IMR-90 (cell line): ENCODE measurements around the gene HTR3C. TPM values are rescaled to one million over a fixed set of nuclear protein-coding genes. Genes with fewer than 3 reads are reported as not detected.

ENCODE experiments used
- ATAC-seq: fragments of 200-7000 bp; cut with Tn5 transposase; 2 replicates; pipeline ENCODE4 v1.9.1; 2020; ENCODE audit warnings: low read depth, mild to moderate bottlenecking, moderate library complexity
- BruUV-seq: library from RNA; stranded (reverse); fragments of 400-500 nt; replicated peaks from 2 replicates; lab custom pipeline; 2021; lab: Mats Ljungman, UMichigan
- CTCF ChIA-PET: fragments of 300-600 bp; formaldehyde crosslinking; extraction: SDS; loops from one replicate; lab custom pipeline; 2021; ENCODE audit warnings: antibody characterized with exemption; lab: Yijun Ruan, JAX
- POLR2A ChIA-PET: fragments of 300-600 bp; sonication (Branson Sonifier 250); formaldehyde crosslinking; loops from one replicate; lab custom pipeline; 2022; ENCODE audit warnings: antibody characterized with exemption; ENCODE audit not compliant: unreplicated experiment; lab: Charles Lee
- DNase-seq: peaks from one replicate; pipeline ENCODE4 v3.0.0; 2013
- H2AFZ ChIP-seq: replicated peaks from 2 replicates; pipeline ENCODE3; 2013; ENCODE audit warnings: low read length, mild to moderate bottlenecking; ENCODE audit not compliant: poor library complexity
- H2AK5ac ChIP-seq: 2 replicates; pipeline ENCODE4 v1.6.1; 2013; ENCODE audit warnings: low read depth, low read length, inconsistent platforms
- H2AK9ac ChIP-seq: replicated peaks from 2 replicates; pipeline ENCODE3; 2013; ENCODE audit warnings: mild to moderate bottlenecking, low read depth, low read length, moderate library complexity; ENCODE audit not compliant: poor library complexity
- H2BK120ac ChIP-seq: 2 replicates; pipeline ENCODE4 v1.6.1; 2013; ENCODE audit warnings: low read depth, low read length, inconsistent platforms
- H2BK15ac ChIP-seq: 3 replicates; pipeline ENCODE4 v1.6.1; 2013; ENCODE audit warnings: low read depth, low read length, inconsistent platforms
- H2BK20ac ChIP-seq: 2 replicates; pipeline ENCODE4 v1.6.1; 2013; ENCODE audit warnings: low read depth, mild to moderate bottlenecking, inconsistent platforms, low read length, moderate library complexity
- H2BK5ac ChIP-seq: 2 replicates; pipeline ENCODE4 v1.6.1; 2013; ENCODE audit warnings: mild to moderate bottlenecking, low read depth, low read length, inconsistent platforms; ENCODE audit not compliant: poor library complexity, severe bottlenecking
- H3K14ac ChIP-seq: replicated peaks from 2 replicates; pipeline ENCODE4 v1.6.1; 2013; ENCODE audit warnings: low read depth, low read length, inconsistent platforms
- H3K18ac ChIP-seq: 2 replicates; pipeline ENCODE4 v1.6.1; 2013; ENCODE audit warnings: low read depth, low read length, control low read depth
- H3K23ac ChIP-seq: 2 replicates; pipeline ENCODE4 v1.6.1; 2013; ENCODE audit warnings: low read depth, low read length, inconsistent platforms
- H3K27ac ChIP-seq: 2 replicates; pipeline ENCODE4 v1.5.1; 2013; ENCODE audit warnings: mild to moderate bottlenecking, control low read depth, low read length; ENCODE audit not compliant: insufficient read depth
- H3K27me3 ChIP-seq: 2 replicates; pipeline ENCODE4 v1.6.1; 2013; ENCODE audit warnings: low read length; ENCODE audit not compliant: control insufficient read depth, insufficient read depth
- H3K36me3 ChIP-seq: 2 replicates; pipeline ENCODE4 v1.6.1; 2013; ENCODE audit warnings: low read length, mixed read lengths; ENCODE audit not compliant: control insufficient read depth, insufficient read depth
- H3K4ac ChIP-seq: 2 replicates; pipeline ENCODE4 v1.6.1; 2013; ENCODE audit warnings: low read depth, low read length, inconsistent platforms
- H3K4me1 ChIP-seq: 2 replicates; pipeline ENCODE4 v1.6.1; 2013; ENCODE audit warnings: low read length, mixed read lengths; ENCODE audit not compliant: control insufficient read depth, insufficient read depth
- H3K4me2 ChIP-seq: 2 replicates; pipeline ENCODE4 v1.6.1; 2013; ENCODE audit warnings: low read depth, mild to moderate bottlenecking, control low read depth, low read length, moderate library complexity
- H3K4me3 ChIP-seq: 2 replicates; pipeline ENCODE4 v1.5.1; 2013; ENCODE audit warnings: low read depth, mild to moderate bottlenecking, control low read depth, low read length, moderate library complexity; ENCODE audit not compliant: insufficient read depth
- H3K56ac ChIP-seq: 2 replicates; pipeline ENCODE4 v1.6.1; 2013; ENCODE audit warnings: low read length, inconsistent platforms; ENCODE audit not compliant: insufficient read depth; ENCODE audit errors: extremely low read depth
- H3K79me1 ChIP-seq, 2 experiments: 2 replicates each; pipeline ENCODE4 v1.6.1; 2013; ENCODE audit warnings: low read length in 2 of 2, inconsistent platforms in 1 of 2, low read depth in 1 of 2
- H3K9ac ChIP-seq: 2 replicates; pipeline ENCODE4 v1.6.1; 2013; ENCODE audit warnings: low read depth, low read length, control low read depth
- H3K9me1 ChIP-seq: 2 replicates; pipeline ENCODE4 v1.6.1; 2013; ENCODE audit warnings: low read length, inconsistent platforms; ENCODE audit not compliant: insufficient read depth
- H3K9me3 ChIP-seq: 2 replicates; pipeline ENCODE4 v1.6.1; 2013; ENCODE audit warnings: low read length; ENCODE audit not compliant: control insufficient read depth, insufficient read depth
- H4K20me1 ChIP-seq: 2 replicates; pipeline ENCODE4 v1.6.1; 2013; ENCODE audit warnings: low read length, inconsistent platforms; ENCODE audit not compliant: insufficient read depth
- H4K5ac ChIP-seq: 2 replicates; pipeline ENCODE4 v1.6.1; 2013; ENCODE audit warnings: mild to moderate bottlenecking, low read depth, low read length, control low read depth
- H4K8ac ChIP-seq, 2 experiments: 2 replicates each; pipeline ENCODE4 v1.6.1; 2013; ENCODE audit warnings: low read depth in 2 of 2, low read length in 2 of 2, control low read depth in 1 of 2, inconsistent platforms in 1 of 2
- H4K91ac ChIP-seq: 2 replicates; pipeline ENCODE4 v1.6.1; 2013; ENCODE audit warnings: low read depth, low read length, inconsistent platforms; ENCODE audit not compliant: insufficient read depth
- BHLHE40 ChIP-seq: fragments of 150-350 bp; IDR thresholded peaks from 2 replicates; pipeline ENCODE4 v1.6.1; 2016; ENCODE audit warnings: mild to moderate bottlenecking, low read depth, low read length
- CEBPB ChIP-seq: IDR thresholded peaks from 2 replicates; pipeline ENCODE4 v1.6.1; 2012; ENCODE audit warnings: low read depth, low read length, improper control_type of control experiment
- CHD1 ChIP-seq: IDR thresholded peaks from 2 replicates; pipeline ENCODE4 v1.6.1; 2012; ENCODE audit warnings: low read depth, low read length, improper control_type of control experiment
- FOS ChIP-seq: fragments of 150-350 bp; IDR thresholded peaks from 2 replicates; pipeline ENCODE4 v1.6.1; 2016; ENCODE audit warnings: low read depth, low read length
- MAFK ChIP-seq: IDR thresholded peaks from 2 replicates; pipeline ENCODE4 v1.6.1; 2012; ENCODE audit warnings: low read depth, low read length, improper control_type of control experiment
- MAZ ChIP-seq: IDR thresholded peaks from 2 replicates; pipeline ENCODE4 v1.6.1; 2012; ENCODE audit warnings: low read depth, mild to moderate bottlenecking, low read length, improper control_type of control experiment, moderate library complexity, borderline replicate concordance
- MXI1 ChIP-seq: IDR thresholded peaks from 2 replicates; pipeline ENCODE4 v1.6.1; 2012; ENCODE audit warnings: low read depth, mild to moderate bottlenecking, low read length, moderate library complexity, borderline replicate concordance
- NFE2L2 ChIP-seq: fragments of 150-350 bp; IDR thresholded peaks from 2 replicates; pipeline ENCODE4 v1.6.1; 2016; ENCODE audit warnings: low read depth, mild to moderate bottlenecking, low read length
- POLR2A ChIP-seq: IDR thresholded peaks from 2 replicates; pipeline ENCODE4 v1.6.1; 2012; ENCODE audit warnings: mild to moderate bottlenecking, low read depth, low read length
- RAD21 ChIP-seq: IDR thresholded peaks from 2 replicates; pipeline ENCODE4 v1.6.1; 2012; ENCODE audit warnings: low read length, improper control_type of control experiment
- RCOR1 ChIP-seq: IDR thresholded peaks from 2 replicates; pipeline ENCODE4 v1.6.1; 2012; ENCODE audit warnings: mild to moderate bottlenecking, low read length, improper control_type of control experiment; ENCODE audit not compliant: insufficient replicate concordance
- RFX5 ChIP-seq: IDR thresholded peaks from 2 replicates; pipeline ENCODE4 v1.8.0; 2012; ENCODE audit warnings: low read depth, mild to moderate bottlenecking, low read length, moderate library complexity
- SMC3 ChIP-seq: fragments of 150-350 bp; IDR thresholded peaks from 2 replicates; pipeline ENCODE4 v1.6.1; 2016; ENCODE audit warnings: low read depth, mild to moderate bottlenecking, antibody characterized with exemption, low read length, moderate library complexity
- WGBS, 2 experiments: methylation state at CpG; one replicate each; pipeline versions ENCODE4 v1.1.5 to v1.1.7; 2013; ENCODE audit warnings: missing lambda C conversion rate in 2 of 2; ENCODE audit not compliant: insufficient read length in 1 of 2; ENCODE audit errors: extremely low coverage in 2 of 2; 5-methylcytosine and 5-hydroxymethylcytosine counted together
- dilution Hi-C: fragments of 300-500 bp; cut with HindIII; formaldehyde crosslinking; loops from one replicate; pipeline ENCODE4 v1.14.3; 2018; ENCODE audit warnings: low sequenced_read_pairs; ENCODE audit not compliant: unreplicated experiment
- in situ Hi-C: fragments of 300-500 bp; cut with MboI; formaldehyde crosslinking; loops from 3 replicates; pipeline ENCODE4 v1.14.3; 2019; ENCODE audit warnings: low sequenced_read_pairs, inconsistent platforms, mixed read lengths
- intact Hi-C: fragments of 100-400 bp; cut with micrococcal nuclease; formaldehyde crosslinking; loops from 2 replicates; pipeline ENCODE4 v1.10.0; 2022
- polyA plus RNA-seq, 3 experiments: library from polyadenylated mRNA; depleted of rRNA; stranded (reverse); fragments of >200 nt; gene quantifications; 2 replicates each; pipeline ENCODE4 v1.2.3, GENCODE V29; 2012; ENCODE audit warnings: low replicate concordance in 1 of 3
- total RNA-seq: library from RNA; depleted of rRNA; stranded (reverse); fragments of >200 nt; gene quantifications from 2 replicates; pipeline ENCODE4 v1.2.3, GENCODE V29; 2012
- TF ChIP-seq, protein P1 (sequence below): fragments of 150-350 bp; IDR thresholded peaks from 2 replicates; pipeline ENCODE4 v1.6.1; 2016; ENCODE audit warnings: low read depth, mild to moderate bottlenecking, low read length, moderate library complexity, borderline replicate concordance
- TF ChIP-seq, protein P2 (sequence below): conservative IDR thresholded peaks from 2 replicates; pipeline ENCODE4 v1.5.1; 2012; ENCODE audit warnings: mild to moderate bottlenecking, low read depth, low read length, improper control_type of control experiment
- TF ChIP-seq, protein P3 (sequence below): fragments of 150-350 bp; IDR thresholded peaks from 2 replicates; pipeline ENCODE4 v1.6.1; 2017; ENCODE audit warnings: mild to moderate bottlenecking, antibody characterized with exemption, low read length, low read depth

Gene HTR3C
- total and polyA plus RNA-seq, 2 of the 4 experiments (the other 2 are of a cell fraction): not detected

DNA sequence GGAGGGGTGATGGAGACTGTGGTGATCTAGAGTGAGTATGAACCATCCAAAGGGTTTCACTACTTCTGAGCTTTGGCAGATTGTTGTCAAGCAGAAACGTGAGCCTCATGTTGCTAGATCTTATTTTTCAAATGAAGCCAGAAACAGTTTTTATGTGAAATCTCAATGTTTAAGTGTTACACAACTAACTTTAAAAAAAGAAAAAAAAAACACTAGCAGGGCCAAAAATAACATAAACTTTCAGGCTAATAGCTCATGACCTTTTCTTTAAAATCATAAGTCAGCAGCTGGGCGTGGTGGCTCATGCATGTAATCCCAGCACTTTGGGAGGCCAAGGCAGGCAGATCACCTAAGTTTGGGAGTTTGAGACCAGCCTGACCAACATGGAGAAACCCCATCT, 23.4 kb upstream of the HTR3C start:
- ATAC-seq (no peak), DNase-seq (no peak)
- dilution Hi-C loops (no loop called here), in situ Hi-C loops (no loop called here), intact Hi-C loops (no loop called here)
- Histone ChIP-seq H3K23ac (no peak overlapping the region), H3K9me3 (no peaks in the 10 kb centered on the region), H4K91ac (no peak overlapping the region), H4K8ac (no peak overlapping the region), H3K79me1 (no peaks in the 10 kb centered on the region), H3K9ac (no peak overlapping the region), H4K20me1 (no peaks in the 10 kb centered on the region), H3K18ac (no peak overlapping the region), H3K56ac (no peak overlapping the region), H3K14ac (no peak overlapping the region), H2BK20ac (no peak overlapping the region), H3K4ac (no peak overlapping the region), H2AFZ (no peak overlapping the region), H3K9me1 (no peaks in the 10 kb centered on the region), H3K27me3 (peaks cover 14% of the 10 kb centered on the region), H3K36me3 (no peaks in the 10 kb centered on the region), H3K4me1 (no peaks in the 10 kb centered on the region), H2AK9ac (no peak overlapping the region), H2BK120ac (no peak overlapping the region), H3K27ac (no peak overlapping the region), H3K4me3 (no peak overlapping the region), H2AK5ac (no peak overlapping the region), H2BK5ac (no peak overlapping the region), H3K4me2 (no peak overlapping the region), H4K5ac (no peak overlapping the region), H2BK15ac (no peak overlapping the region)
- no CpG with 5 or more reads among the region's 2 CpGs for WGBS, 2 experiments
- no TSS peak for BruUV-seq
- ChIA-PET POLR2A (no interaction called here), CTCF (interaction anchor here (1.2 to 1.4 kb wide), 2 partner anchors 9 to 12 kb away, joined by 4 read pairs; partner anchors contain the start of gene ABCC5)
- TF ChIP-seq POLR2A (no peak), MXI1 (no peak), MAFK (no peak), FOS (no peak), CEBPB (no peak), NFE2L2 (no peak), RCOR1 (no peak), MAZ (no peak), CHD1 (no peak), SMC3 (no peak), RAD21 (no peak), RFX5 (no peak), BHLHE40 (no peak)
- TF ChIP-seq, protein P1, sequence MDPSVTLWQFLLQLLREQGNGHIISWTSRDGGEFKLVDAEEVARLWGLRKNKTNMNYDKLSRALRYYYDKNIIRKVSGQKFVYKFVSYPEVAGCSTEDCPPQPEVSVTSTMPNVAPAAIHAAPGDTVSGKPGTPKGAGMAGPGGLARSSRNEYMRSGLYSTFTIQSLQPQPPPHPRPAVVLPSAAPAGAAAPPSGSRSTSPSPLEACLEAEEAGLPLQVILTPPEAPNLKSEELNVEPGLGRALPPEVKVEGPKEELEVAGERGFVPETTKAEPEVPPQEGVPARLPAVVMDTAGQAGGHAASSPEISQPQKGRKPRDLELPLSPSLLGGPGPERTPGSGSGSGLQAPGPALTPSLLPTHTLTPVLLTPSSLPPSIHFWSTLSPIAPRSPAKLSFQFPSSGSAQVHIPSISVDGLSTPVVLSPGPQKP: no peak
- TF ChIP-seq, protein P2, sequence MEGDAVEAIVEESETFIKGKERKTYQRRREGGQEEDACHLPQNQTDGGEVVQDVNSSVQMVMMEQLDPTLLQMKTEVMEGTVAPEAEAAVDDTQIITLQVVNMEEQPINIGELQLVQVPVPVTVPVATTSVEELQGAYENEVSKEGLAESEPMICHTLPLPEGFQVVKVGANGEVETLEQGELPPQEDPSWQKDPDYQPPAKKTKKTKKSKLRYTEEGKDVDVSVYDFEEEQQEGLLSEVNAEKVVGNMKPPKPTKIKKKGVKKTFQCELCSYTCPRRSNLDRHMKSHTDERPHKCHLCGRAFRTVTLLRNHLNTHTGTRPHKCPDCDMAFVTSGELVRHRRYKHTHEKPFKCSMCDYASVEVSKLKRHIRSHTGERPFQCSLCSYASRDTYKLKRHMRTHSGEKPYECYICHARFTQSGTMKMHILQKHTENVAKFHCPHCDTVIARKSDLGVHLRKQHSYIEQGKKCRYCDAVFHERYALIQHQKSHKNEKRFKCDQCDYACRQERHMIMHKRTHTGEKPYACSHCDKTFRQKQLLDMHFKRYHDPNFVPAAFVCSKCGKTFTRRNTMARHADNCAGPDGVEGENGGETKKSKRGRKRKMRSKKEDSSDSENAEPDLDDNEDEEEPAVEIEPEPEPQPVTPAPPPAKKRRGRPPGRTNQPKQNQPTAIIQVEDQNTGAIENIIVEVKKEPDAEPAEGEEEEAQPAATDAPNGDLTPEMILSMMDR: no peak
- TF ChIP-seq, protein P3, sequence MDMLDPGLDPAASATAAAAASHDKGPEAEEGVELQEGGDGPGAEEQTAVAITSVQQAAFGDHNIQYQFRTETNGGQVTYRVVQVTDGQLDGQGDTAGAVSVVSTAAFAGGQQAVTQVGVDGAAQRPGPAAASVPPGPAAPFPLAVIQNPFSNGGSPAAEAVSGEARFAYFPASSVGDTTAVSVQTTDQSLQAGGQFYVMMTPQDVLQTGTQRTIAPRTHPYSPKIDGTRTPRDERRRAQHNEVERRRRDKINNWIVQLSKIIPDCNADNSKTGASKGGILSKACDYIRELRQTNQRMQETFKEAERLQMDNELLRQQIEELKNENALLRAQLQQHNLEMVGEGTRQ: no peak
